ENCODE measurements around the gene SENP2.
"Not testable (repeated sequence)": the region's sequence is repeated elsewhere in the genome, so short reads cannot be mapped to it uniquely, and the experiment has no call there.

Gene SENP2

GRCh38 chr3:185572183-185572582, 13.9 kb upstream of the SENP2 start:
- Mint-ChIP-seq H3K4me1 (peaks cover 6% of the 10 kb centered on the region), H3K27ac (no peak overlapping the region), H3K36me3 (no peaks in the 10 kb centered on the region), H3K4me3 (no peak overlapping the region), H3K9me3 (peaks cover 11% of the 10 kb centered on the region)
- DNase-seq (ENCODE audit: low spot score in 2 of 2) (no peak), ATAC-seq (no peak)

- peak; percentile 37 to 70 for DNase-seq (ENCODE audit: low spot score in 2 of 2)
- not testable (repeated sequence) for H3K4me1 Mint-ChIP-seq, H3K36me3 Mint-ChIP-seq, H3K4me3 Mint-ChIP-seq, H3K27ac Mint-ChIP-seq
- ATAC-seq: peak; percentile 79
- H3K9me3 Mint-ChIP-seq: peaks cover 11% of the 10 kb centered on the region
These were observed 10.8 kb upstream of the SENP2 start for GRCh38 chr3:185575108-185575869.

DNA sequence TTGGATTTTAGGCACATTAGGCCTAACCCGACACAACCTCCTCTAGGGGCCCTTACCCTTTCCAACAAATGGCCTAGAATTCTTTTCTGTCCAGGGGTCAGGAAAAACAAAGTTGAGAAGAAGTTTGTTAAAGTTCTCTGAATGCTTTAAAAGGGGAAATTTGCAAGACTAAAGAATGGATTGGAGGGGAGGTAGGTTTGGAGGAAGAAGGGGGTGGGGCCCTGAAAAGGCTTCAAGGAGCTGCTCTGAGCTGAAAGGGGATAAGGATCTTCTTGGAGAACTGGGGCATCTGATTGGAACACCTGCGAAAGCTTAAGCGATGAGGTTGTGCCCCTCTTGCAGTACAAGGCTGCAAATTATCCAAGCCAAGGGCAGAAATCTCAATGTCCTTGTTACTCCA, 3.9 kb upstream of the SENP2 start:
- Mint-ChIP-seq H3K27ac (no peak overlapping the region), H3K4me3 (no peak overlapping the region), H3K36me3 (peaks cover 18% of the 10 kb centered on the region), H3K9me3 (no peaks in the 10 kb centered on the region), H3K4me1 (peaks cover 34% of the 10 kb centered on the region)
- DNase-seq (ENCODE audit: low spot score in 2 of 2) (no peak), ATAC-seq (no peak)

GRCh38 chr3:185582871-185583270, 3.2 kb upstream of the SENP2 start:
- no peak for ATAC-seq
- H3K9me3 Mint-ChIP-seq: no peaks in the 10 kb centered on the region

DNA sequence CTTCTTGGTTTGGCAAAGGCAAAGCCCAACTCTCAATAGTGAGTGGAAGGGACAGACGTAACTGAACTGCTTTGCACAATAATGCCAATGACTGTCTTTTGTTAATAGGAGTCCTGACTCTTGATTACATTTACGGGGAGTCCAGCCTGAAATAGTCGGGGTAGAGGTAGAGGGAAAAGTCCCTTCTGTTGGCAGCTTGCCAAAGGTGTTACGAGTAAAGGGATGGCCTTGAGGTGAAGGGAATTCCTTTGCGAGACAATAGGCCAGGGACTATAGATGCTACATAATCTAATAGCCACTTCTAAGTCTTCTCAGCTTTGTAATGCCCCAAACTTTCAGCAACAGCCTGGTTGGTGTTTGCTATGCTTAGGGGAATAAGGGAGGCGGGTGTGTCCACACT, 2.2 kb upstream of the SENP2 start:
- no peak overlapping the region for H3K27ac Mint-ChIP-seq
- ATAC-seq (no peak), DNase-seq (ENCODE audit: low spot score in 2 of 2) (no peak)
- peaks cover 42% of the 10 kb centered on the region for H3K4me1 Mint-ChIP-seq
- no peaks in the 10 kb centered on the region for H3K9me3 Mint-ChIP-seq
- H3K4me3 Mint-ChIP-seq: no peak overlapping the region
- peaks cover 27% of the 10 kb centered on the region for H3K36me3 Mint-ChIP-seq

More at GRCh38 chr3:185582871-185583270, 3.2 kb upstream of the SENP2 start:
- H3K4me3 Mint-ChIP-seq: no peak overlapping the region
- peaks cover 34% of the 10 kb centered on the region for H3K4me1 Mint-ChIP-seq
- no peak overlapping the region for H3K27ac Mint-ChIP-seq
- DNase-seq (ENCODE audit: low spot score in 2 of 2): no peak
- peaks cover 18% of the 10 kb centered on the region for H3K36me3 Mint-ChIP-seq

- ATAC-seq: no peak
- peak overlapping the region; percentile 34 for H3K27ac Mint-ChIP-seq
- peaks cover 46% of the 10 kb centered on the region for H3K4me1 Mint-ChIP-seq
- no peaks in the 10 kb centered on the region for H3K9me3 Mint-ChIP-seq
- DNase-seq (ENCODE audit: low spot score in 2 of 2): no peak
- H3K4me3 Mint-ChIP-seq: peak overlapping the region; percentile 84
- peaks cover 31% of the 10 kb centered on the region for H3K36me3 Mint-ChIP-seq
These were observed 1.4 kb upstream of the SENP2 start for GRCh38 chr3:185584686-185585085.

DNA sequence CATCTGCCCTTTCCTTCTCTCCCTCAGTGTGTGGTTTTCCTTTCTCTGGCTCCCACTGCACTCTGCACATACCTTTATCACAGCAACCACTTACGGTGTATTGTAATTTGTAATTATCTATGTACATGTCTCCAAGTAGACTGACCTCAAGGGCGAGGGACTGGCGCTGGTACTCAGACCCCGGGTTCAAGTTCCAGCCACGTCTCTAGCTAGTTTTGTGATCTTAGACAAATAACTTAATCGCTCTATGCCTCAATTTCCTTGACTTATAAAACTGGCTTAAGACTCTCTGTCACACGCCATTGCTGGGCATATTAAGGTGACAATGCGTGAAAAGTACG, 607 bp upstream of the SENP2 start:
- Mint-ChIP-seq H3K4me3 (peak overlapping the region; percentile 84), H3K36me3 (peaks cover 39% of the 10 kb centered on the region), H3K9me3 (no peaks in the 10 kb centered on the region), H3K27ac (peak overlapping the region; percentile 97), H3K4me1 (peaks cover 46% of the 10 kb centered on the region)
- DNase-seq (ENCODE audit: low spot score in 2 of 2) (no peak), ATAC-seq (no peak)

DNA sequence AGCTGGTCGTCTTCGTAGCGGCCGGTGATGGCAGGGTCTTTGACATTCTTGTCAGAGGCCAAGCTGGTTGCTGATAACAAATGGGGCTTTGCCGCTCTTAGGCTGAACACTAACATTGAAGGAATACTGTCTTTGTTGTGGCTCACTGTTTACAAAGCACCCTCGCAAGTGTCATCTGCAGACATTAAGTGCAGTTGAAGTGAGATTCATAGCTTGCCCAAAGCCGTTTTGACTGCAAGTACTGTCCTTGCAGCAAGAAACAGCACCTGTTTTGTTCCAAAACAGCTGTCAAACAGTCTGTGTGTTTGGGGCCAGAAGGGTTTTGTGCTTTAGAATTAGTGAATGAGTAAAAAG, 568 bp downstream of the SENP2 start:
- H3K4me1 Mint-ChIP-seq: peaks cover 46% of the 10 kb centered on the region
- peaks cover 50% of the 10 kb centered on the region for H3K36me3 Mint-ChIP-seq

DNA sequence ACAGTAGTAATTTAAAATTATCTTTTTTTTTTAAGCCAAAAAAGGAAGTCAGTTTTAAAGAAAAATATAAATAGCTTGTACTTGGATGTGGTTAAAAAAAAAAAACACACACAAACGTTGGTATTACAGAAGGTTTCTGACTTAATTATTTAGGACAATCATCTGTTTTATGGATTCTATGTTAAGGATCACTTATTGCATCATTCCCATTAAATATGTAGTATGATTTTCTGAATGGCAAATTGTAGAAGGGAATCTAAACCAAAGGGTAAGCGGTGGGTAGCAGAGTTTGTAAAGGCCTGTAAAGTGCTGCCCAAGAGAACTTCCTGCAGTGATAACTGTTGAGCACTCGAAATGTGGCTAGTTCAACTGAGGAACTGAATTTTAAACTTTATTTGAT, 8.0 kb downstream of the SENP2 start:
- Mint-ChIP-seq H3K4me1 (peaks cover 9% of the 10 kb centered on the region), H3K9me3 (no peaks in the 10 kb centered on the region), H3K4me3 (no peak overlapping the region), H3K27ac (no peak overlapping the region), H3K36me3 (peaks cover 91% of the 10 kb centered on the region)
- ATAC-seq (no peak), DNase-seq (ENCODE audit: low spot score in 2 of 2) (no peak)

More for the DNA sequence above, 568 bp downstream of the SENP2 start:
- H3K4me3 Mint-ChIP-seq: peak overlapping the region; percentile 84
- no peaks in the 10 kb centered on the region for H3K9me3 Mint-ChIP-seq
- no peak for ATAC-seq
- H3K27ac Mint-ChIP-seq: peak overlapping the region; percentile 97
- DNase-seq (ENCODE audit: low spot score in 2 of 2): no peak

DNA sequence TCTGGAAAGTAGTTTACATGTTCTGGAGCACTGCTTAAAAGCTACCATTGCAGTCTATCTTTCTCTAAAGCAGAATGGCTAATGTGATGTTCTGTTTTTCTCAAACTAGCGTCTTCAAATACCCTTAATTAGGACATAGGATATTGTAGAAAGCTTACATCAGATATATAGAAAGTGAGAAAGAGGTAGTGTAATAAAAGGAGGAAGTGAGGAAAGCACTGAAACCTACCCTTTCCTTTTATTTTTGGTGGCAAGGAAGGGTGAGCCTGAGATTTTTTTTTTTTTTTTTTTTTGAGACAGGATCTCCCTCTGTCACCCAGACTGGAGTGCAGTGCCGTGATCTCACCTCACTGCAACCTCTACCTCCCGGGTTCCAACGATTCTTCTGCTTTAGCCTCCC, 9.4 kb downstream of the SENP2 start:
- no peak overlapping the region for H3K4me3 Mint-ChIP-seq
- H3K27ac Mint-ChIP-seq: peak overlapping the region; percentile 17
- peaks cover 6% of the 10 kb centered on the region for H3K4me1 Mint-ChIP-seq
- H3K36me3 Mint-ChIP-seq: peaks cover 93% of the 10 kb centered on the region
- no peak for ATAC-seq
- H3K9me3 Mint-ChIP-seq: no peaks in the 10 kb centered on the region
- DNase-seq (ENCODE audit: low spot score in 2 of 2): no peak

DNA sequence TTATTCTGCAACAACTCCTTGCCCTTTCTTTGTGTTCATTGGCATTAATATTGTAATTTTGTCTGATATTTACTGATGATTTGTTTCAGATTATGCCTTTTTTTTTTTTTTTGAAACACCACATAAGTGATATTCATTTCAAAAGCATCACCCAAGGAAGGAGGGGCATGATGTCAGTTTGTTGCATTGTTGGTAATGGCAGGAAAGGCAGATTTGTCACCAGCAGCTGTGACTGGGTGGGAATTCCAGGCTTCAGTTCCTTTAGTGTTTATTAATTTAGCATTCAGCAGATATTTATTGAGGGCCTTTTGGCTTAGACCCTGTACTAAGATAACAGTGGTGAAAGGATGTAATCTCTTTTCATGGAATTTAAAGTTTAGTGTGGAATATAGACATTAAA, 19.5 kb downstream of the SENP2 start:
- no peak for ATAC-seq
- peaks cover 100% of the 10 kb centered on the region for H3K36me3 Mint-ChIP-seq
- no peak for DNase-seq (ENCODE audit: low spot score in 2 of 2)
- no peaks in the 10 kb centered on the region for H3K9me3 Mint-ChIP-seq
- H3K4me1 Mint-ChIP-seq: peaks cover 6% of the 10 kb centered on the region
- H3K4me3 Mint-ChIP-seq: no peak overlapping the region
- H3K27ac Mint-ChIP-seq: no peak overlapping the region

GRCh38 chr3:185606196-185606595, 20.1 kb downstream of the SENP2 start:
- Mint-ChIP-seq H3K9me3 (no peaks in the 10 kb centered on the region), H3K4me1 (peaks cover 6% of the 10 kb centered on the region), H3K27ac (no peak overlapping the region), H3K4me3 (no peak overlapping the region), H3K36me3 (peaks cover 100% of the 10 kb centered on the region)
- ATAC-seq: no peak
- DNase-seq (ENCODE audit: low spot score in 2 of 2): no peak

GRCh38 chr3:185613016-185613415, 26.9 kb downstream of the SENP2 start:
- ATAC-seq (no peak), DNase-seq (ENCODE audit: low spot score in 2 of 2) (no peak)
- Mint-ChIP-seq H3K9me3 (no peaks in the 10 kb centered on the region), H3K27ac (peak overlapping the region; percentile 51), H3K4me1 (no peaks in the 10 kb centered on the region), H3K4me3 (no peak overlapping the region), H3K36me3 (peaks cover 99% of the 10 kb centered on the region)

- Mint-ChIP-seq H3K9me3 (no peaks in the 10 kb centered on the region), H3K27ac (no peak overlapping the region), H3K36me3 (peaks cover 100% of the 10 kb centered on the region), H3K4me1 (no peaks in the 10 kb centered on the region), H3K4me3 (no peak overlapping the region)
- ATAC-seq (no peak), DNase-seq (ENCODE audit: low spot score in 2 of 2) (no peak)
These were observed 38.0 kb downstream of the SENP2 start for GRCh38 chr3:185623939-185624665.

DNA sequence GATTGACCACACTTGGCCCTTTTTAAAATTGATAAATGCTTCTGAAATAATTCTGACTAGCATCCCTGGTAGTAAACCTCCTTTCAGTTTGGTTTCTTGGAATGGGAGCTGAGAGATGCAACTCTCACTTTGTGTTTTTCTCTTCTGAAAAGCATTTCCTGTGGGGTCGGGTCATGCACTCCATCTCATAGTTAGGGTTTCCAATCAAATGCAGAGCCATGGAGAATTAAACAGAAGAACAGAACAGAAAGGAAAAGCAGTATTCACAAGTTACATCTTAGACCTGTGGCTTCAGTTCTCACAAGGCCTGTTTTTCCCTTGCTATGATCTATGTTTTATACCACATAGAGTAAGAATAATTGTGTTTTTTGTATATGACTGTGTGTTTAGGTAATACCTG, 39.7 kb downstream of the SENP2 start:
- H3K9me3 Mint-ChIP-seq: no peaks in the 10 kb centered on the region
- H3K4me3 Mint-ChIP-seq: no peak overlapping the region
- DNase-seq (ENCODE audit: low spot score in 2 of 2) (no peak), ATAC-seq (no peak)
- no peaks in the 10 kb centered on the region for H3K4me1 Mint-ChIP-seq
- H3K36me3 Mint-ChIP-seq: peaks cover 98% of the 10 kb centered on the region
- no peak overlapping the region for H3K27ac Mint-ChIP-seq

DNA sequence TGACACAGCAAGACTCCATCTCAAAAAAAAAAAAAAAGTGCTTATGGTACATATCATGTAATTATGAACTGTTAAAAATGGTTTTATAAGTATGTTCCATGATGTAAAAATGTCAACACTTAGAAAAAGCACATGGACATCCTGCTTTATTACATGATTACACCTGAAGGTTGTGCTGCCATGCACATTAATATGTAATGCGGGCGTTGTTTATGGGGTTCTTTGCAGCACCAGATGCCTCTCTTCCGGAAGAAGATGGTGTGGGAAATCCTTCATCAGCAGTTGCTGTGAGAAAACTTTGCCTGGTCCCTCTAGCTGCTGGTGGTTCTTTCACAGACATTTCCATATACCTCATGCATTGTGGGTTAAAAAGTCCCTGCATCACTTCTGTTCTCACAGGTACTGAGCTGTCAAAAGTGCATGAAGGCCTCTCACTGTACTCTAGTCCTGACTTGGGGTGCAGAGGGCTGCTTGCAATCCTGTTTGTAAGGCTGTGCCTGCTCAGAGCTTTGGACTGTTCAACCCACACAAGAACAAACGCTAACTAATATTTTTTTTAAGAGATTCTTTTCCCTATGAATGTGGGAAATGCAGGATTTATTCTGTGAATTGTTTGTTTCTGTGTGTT, 43.6 kb downstream of the SENP2 start:
- Mint-ChIP-seq H3K4me1 (no peaks in the 10 kb centered on the region), H3K4me3 (no peak overlapping the region), H3K27ac (peak overlapping the region; percentile 59), H3K9me3 (no peaks in the 10 kb centered on the region), H3K36me3 (peaks cover 64% of the 10 kb centered on the region)
- DNase-seq (ENCODE audit: low spot score in 2 of 2) (no peak), ATAC-seq (no peak)

Data from stimulated activated effector memory CD8-positive, alpha-beta T cell treated with anti-CD3 and anti-CD28 coated beads, Interleukin-12 subunit alpha, Interleukin-12 subunit beta, amount 100 ng/mL, for 72 hours (primary cell).